HEK293 (cell line): ENCODE data around the gene PLBD1.

Source experiments
- CTCF ChIA-PET: fragments of 350-600 bp; formaldehyde crosslinking; extraction: SDS; loops from one replicate; lab custom pipeline; 2021; ENCODE audit warnings: antibody characterized with exemption; lab: Yijun Ruan, JAX
- POLR2A ChIA-PET: fragments of 300-600 bp; formaldehyde crosslinking; extraction: SDS; loops from one replicate; lab custom pipeline; 2020; ENCODE audit warnings: antibody characterized with exemption, inconsistent platforms; lab: Yijun Ruan, JAX
- H3K27ac ChIP-seq: fragments of 200-500 bp; sonication (Bioruptor generic); 2 replicates; pipeline ENCODE4 v1.5.1; 2014; ENCODE audit warnings: low read depth, low read length, control low read depth, inconsistent platforms; ENCODE audit errors: extremely low read depth
- H3K36me3 ChIP-seq, 2 experiments: fragments of 200-500 bp in 1 of 2; sonication (Bioruptor generic) in 1 of 2; 1 replicate in 1 of 2; 2 replicates in 1 of 2; pipeline ENCODE4 v1.5.1; 2014 to 2017; ENCODE audit warnings: inconsistent platforms in 2 of 2, low read length in 2 of 2; ENCODE audit not compliant: control insufficient read depth in 2 of 2, insufficient read depth in 1 of 2
- H3K4me1 ChIP-seq: fragments of 200-500 bp; sonication (Bioruptor generic); 2 replicates; pipeline ENCODE4 v1.5.1; 2014; ENCODE audit warnings: mild to moderate bottlenecking, low read length, inconsistent platforms; ENCODE audit not compliant: control insufficient read depth, insufficient read depth
- H3K4me3 ChIP-seq: 2 replicates; pipeline ENCODE4 v1.5.1; 2011; ENCODE audit warnings: low read depth, mild to moderate bottlenecking, control low read depth, low read length, moderate library complexity
- H3K9me3 ChIP-seq: fragments of 200-500 bp; sonication (Bioruptor generic); 2 replicates; pipeline ENCODE4 v1.5.1; 2014; ENCODE audit warnings: low read depth, low read length, inconsistent platforms; ENCODE audit not compliant: control insufficient read depth, insufficient read depth
- REPIN1 ChIP-seq: fragments of 450-650 bp; formaldehyde crosslinking; IDR thresholded peaks from 2 replicates; pipeline ENCODE4 v1.5.1; 2017; ENCODE audit warnings: missing biosample characterization, missing genetic modification characterization, low read depth
- SCRT2 ChIP-seq: fragments of 450-650 bp; formaldehyde crosslinking; IDR thresholded peaks from 2 replicates; pipeline ENCODE4 v1.5.1; 2016; ENCODE audit warnings: missing biosample characterization, missing genetic modification characterization
- SP2 ChIP-seq: fragments of 450-650 bp; formaldehyde crosslinking; IDR thresholded peaks from 2 replicates; pipeline ENCODE4 v1.5.1; 2016; ENCODE audit warnings: missing biosample characterization, missing genetic modification characterization
- SP7 ChIP-seq: fragments of 450-650 bp; formaldehyde crosslinking; IDR thresholded peaks from 2 replicates; pipeline ENCODE4 v1.5.1; 2016; ENCODE audit warnings: missing biosample characterization, missing genetic modification characterization
- ZIC2 ChIP-seq: fragments of 450-650 bp; formaldehyde crosslinking; IDR thresholded peaks from 2 replicates; pipeline ENCODE4 v1.5.1; 2016; ENCODE audit warnings: missing biosample characterization, missing genetic modification characterization
- ZNF112 ChIP-seq: fragments of 450-650 bp; formaldehyde crosslinking; IDR thresholded peaks from 2 replicates; pipeline ENCODE4 v1.5.0; 2017; ENCODE audit warnings: missing biosample characterization, missing genetic modification characterization
- ZNF169 ChIP-seq: fragments of 450-650 bp; formaldehyde crosslinking; IDR thresholded peaks from 2 replicates; pipeline ENCODE4 v1.5.1; 2016; ENCODE audit warnings: missing biosample characterization, missing genetic modification characterization
- ZNF175 ChIP-seq: fragments of 450-650 bp; formaldehyde crosslinking; IDR thresholded peaks from 2 replicates; pipeline ENCODE4 v1.5.1; 2016; ENCODE audit warnings: missing biosample characterization, missing genetic modification characterization
- ZNF239 ChIP-seq: fragments of 450-650 bp; formaldehyde crosslinking; IDR thresholded peaks from 2 replicates; pipeline ENCODE4 v1.5.1; 2016; ENCODE audit warnings: missing biosample characterization, missing genetic modification characterization
- ZNF24 ChIP-seq: fragments of 450-650 bp; formaldehyde crosslinking; IDR thresholded peaks from 2 replicates; pipeline ENCODE4 v1.5.1; 2016; ENCODE audit warnings: missing biosample characterization, missing genetic modification characterization
- ZNF394 ChIP-seq: fragments of 450-650 bp; formaldehyde crosslinking; IDR thresholded peaks from 2 replicates; pipeline ENCODE4 v1.5.1; 2016; ENCODE audit warnings: missing biosample characterization, missing genetic modification characterization, mild to moderate bottlenecking, moderate library complexity, borderline replicate concordance
- ZNF510 ChIP-seq: fragments of 450-650 bp; formaldehyde crosslinking; IDR thresholded peaks from 2 replicates; pipeline ENCODE4 v1.5.1; 2018; ENCODE audit warnings: mild to moderate bottlenecking, missing genetic modification characterization, missing biosample characterization; ENCODE audit not compliant: insufficient replicate concordance
- ZNF549 ChIP-seq: fragments of 450-650 bp; IDR thresholded peaks from 2 replicates; pipeline ENCODE4 v1.5.1; 2018; ENCODE audit warnings: missing biosample characterization, missing genetic modification characterization, mild to moderate bottlenecking, inconsistent platforms, moderate library complexity
- ZNF626 ChIP-seq: fragments of 450-650 bp; sonication (Bioruptor Pico); formaldehyde crosslinking; IDR thresholded peaks from 2 replicates; pipeline ENCODE4 v1.5.1; 2018; ENCODE audit warnings: missing biosample characterization, missing genetic modification characterization, inconsistent platforms
- ZNF654 ChIP-seq: fragments of 450-650 bp; formaldehyde crosslinking; IDR thresholded peaks from 2 replicates; pipeline ENCODE4 v1.5.1; 2016; ENCODE audit warnings: low read depth, missing biosample characterization, missing genetic modification characterization
- ZNF664 ChIP-seq: fragments of 450-650 bp; formaldehyde crosslinking; IDR thresholded peaks from 2 replicates; pipeline ENCODE4 v1.5.1; 2016; ENCODE audit warnings: missing biosample characterization, missing genetic modification characterization
- TF ChIP-seq, protein P1 (sequence below): fragments of 450-650 bp; formaldehyde crosslinking; IDR thresholded peaks from 2 replicates; pipeline ENCODE4 v1.5.1; 2016; ENCODE audit warnings: missing biosample characterization, missing genetic modification characterization

PLBD1 gene

DNA sequence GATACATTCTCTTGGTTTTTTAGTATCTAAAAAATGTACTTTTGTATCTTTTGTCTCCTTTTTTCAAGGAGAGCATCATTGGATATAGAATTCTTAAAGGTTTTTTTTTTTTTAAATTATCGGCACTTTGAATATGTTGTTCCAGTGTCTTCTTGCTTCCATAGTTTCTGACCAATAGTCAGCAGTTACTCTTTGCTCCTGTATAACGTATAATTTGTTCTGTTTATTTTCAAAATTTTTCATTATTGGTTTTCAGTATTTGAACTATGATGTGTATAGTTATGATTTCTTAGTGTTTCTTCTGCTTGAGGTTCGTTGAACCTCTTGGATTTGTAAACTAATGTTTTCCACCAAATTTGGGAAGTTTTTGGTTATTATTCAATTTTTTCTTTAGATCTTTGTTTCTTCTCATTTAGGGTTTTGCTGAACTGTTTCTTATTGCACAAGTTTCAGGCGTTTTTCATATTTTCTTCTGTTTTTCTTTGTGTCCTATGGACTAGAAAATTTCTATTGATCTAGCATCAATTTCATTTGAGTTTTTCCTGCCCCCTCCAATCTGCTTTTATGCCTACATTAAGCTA, 93.9 kb downstream of the PLBD1 start (continued):
- peak; percentile 70; the same call in 1 of the 2 replicates for TF ChIP-seq ZNF626 (tag by site-specific recombination)
- peak; percentile 10 for TF ChIP-seq ZNF510 (tag by site-specific recombination)
- TF ChIP-seq ZNF175 (tag by site-specific recombination), result no peak
- TF ChIP-seq SP7 (tag by site-specific recombination), result peak; percentile 59
- no peak for TF ChIP-seq ZNF24 (tag by site-specific recombination)
- TF ChIP-seq SP2 (tag by site-specific recombination), result no peak
- no peak for TF ChIP-seq ZNF169 (tag by site-specific recombination)
- no peak for TF ChIP-seq ZNF664 (tag by site-specific recombination)
- TF ChIP-seq REPIN1 (tag by site-specific recombination), result no peak
- TF ChIP-seq ZNF549 (tag by site-specific recombination), result 0 out of 2 replicates have a peak, but pooled peaks have one; percentile 33
- TF ChIP-seq, all 188 proteins: peak for 9

- POLR2A ChIA-PET, result no interaction called here
- TF ChIP-seq ZNF394, result no peak
- no peak for TF ChIP-seq ZNF239
- Histone ChIP-seq H3K4me3 (no peak overlapping the region), H3K27ac (no peak overlapping the region), H3K36me3 (peaks cover 15 to 50% of the 10 kb centered on the region in 2 experiments; a peak in 2 of 3 replicates), H3K9me3 (no peaks in the 10 kb centered on the region), H3K4me1 (no peaks in the 10 kb centered on the region)
- CTCF ChIA-PET, result no interaction called here
Observed at GRCh38 chr12:14471497-14471896, 96.2 kb downstream of the PLBD1 start.

- POLR2A ChIA-PET, result no interaction called here
- H3K36me3 ChIP-seq, result peaks cover 17 to 45% of the 10 kb centered on the region in 2 experiments
- CTCF ChIA-PET, result no interaction called here
Observed at GRCh38 chr12:14460212-14460841, 107.4 kb downstream of the PLBD1 start.

DNA sequence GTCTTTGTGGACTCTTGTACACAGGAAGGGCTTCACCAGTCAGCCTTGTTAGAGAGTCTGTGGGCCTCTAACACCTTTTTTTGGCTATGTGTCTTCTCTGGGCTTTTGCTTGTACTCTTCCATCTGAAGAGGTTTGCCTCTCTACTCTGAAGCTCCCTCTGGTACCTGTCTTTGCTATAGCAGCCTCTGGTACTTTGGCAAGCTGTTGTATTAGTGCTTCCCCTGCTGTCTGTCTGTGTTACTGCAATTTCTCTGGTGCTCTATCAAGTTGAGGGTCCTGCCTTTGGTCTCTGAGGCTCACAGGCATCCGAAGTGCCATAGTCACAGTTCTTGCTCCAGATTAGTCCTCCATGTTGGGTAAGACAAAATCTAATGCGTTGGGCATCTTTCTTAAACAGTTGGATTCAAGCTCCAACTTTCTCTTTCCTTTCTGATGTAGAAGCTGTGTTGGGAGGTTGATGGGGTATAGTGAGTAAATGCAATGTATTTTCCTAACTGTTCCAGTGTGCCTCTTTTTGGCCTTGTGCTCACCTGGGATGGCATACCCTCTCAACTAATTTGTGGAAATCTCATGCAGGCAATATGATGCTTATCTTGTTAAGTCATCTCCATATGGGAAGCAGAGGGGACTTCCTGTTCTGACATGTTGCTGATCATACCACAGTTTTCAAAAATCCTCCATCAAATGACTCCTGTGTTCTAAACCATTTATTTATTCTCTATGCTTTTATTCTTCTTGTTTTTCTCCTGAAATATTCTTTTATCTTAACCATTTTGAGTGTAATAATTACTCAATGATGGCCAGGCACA, 113.4 kb downstream of the PLBD1 start:
- TF ChIP-seq ZNF654 (tag by site-specific recombination), result peak; percentile 54
- TF ChIP-seq ZNF112, result no peak
- TF ChIP-seq, all 188 proteins: peak for 1
- CTCF ChIA-PET, result interaction anchor here (0.6 to 3.4 kb wide), 19 partner anchors 9 to 270 kb away, joined by 3 to 29 read pairs (median 4); partner anchors contain the start of gene ATF7IP
- Histone ChIP-seq H3K36me3 (peaks cover 14 to 42% of the 10 kb centered on the region in 2 experiments), H3K27ac (no peak overlapping the region), H3K4me1 (no peaks in the 10 kb centered on the region), H3K4me3 (no peak overlapping the region), H3K9me3 (no peaks in the 10 kb centered on the region)
- POLR2A ChIA-PET, result interaction anchor here (1.6 kb wide), 1 partner anchor 89 kb away, joined by 4 read pairs; the partner anchor contains the start of gene ATF7IP

More at GRCh38 chr12:14460212-14460841, 107.4 kb downstream of the PLBD1 start:
- Histone ChIP-seq H3K4me3 (no peak overlapping the region), H3K4me1 (no peaks in the 10 kb centered on the region), H3K27ac (no peak overlapping the region), H3K9me3 (no peaks in the 10 kb centered on the region)
- TF ChIP-seq ZIC2 (tag by site-specific recombination), result no peak
- TF ChIP-seq SCRT2 (tag by site-specific recombination), result peak; percentile 64
- TF ChIP-seq, protein P1, sequence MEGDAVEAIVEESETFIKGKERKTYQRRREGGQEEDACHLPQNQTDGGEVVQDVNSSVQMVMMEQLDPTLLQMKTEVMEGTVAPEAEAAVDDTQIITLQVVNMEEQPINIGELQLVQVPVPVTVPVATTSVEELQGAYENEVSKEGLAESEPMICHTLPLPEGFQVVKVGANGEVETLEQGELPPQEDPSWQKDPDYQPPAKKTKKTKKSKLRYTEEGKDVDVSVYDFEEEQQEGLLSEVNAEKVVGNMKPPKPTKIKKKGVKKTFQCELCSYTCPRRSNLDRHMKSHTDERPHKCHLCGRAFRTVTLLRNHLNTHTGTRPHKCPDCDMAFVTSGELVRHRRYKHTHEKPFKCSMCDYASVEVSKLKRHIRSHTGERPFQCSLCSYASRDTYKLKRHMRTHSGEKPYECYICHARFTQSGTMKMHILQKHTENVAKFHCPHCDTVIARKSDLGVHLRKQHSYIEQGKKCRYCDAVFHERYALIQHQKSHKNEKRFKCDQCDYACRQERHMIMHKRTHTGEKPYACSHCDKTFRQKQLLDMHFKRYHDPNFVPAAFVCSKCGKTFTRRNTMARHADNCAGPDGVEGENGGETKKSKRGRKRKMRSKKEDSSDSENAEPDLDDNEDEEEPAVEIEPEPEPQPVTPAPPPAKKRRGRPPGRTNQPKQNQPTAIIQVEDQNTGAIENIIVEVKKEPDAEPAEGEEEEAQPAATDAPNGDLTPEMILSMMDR, result no peak
